Stimulated activated CD4-positive, alpha-beta T cell treated with anti-CD3 and anti-CD28 coated beads, Interleukin-12 subunit alpha, Interleukin-12 subunit beta, amount 100 ng/mL, for 24 hours (primary cell): Measurements from ENCODE around the gene NFAM1.

Experiments
- DNase-seq, 2 experiments: peaks; one replicate each; pipeline ENCODE4 v3.0.0-alpha.2; 2020; ENCODE audit warnings: low read depth in 2 of 2

Gene NFAM1

GRCh38 chr22:42439821-42440674 lies 7.8 kb upstream of the NFAM1 start:
- no peak for DNase-seq

- DNase-seq: no peak
Observed at GRCh38 chr22:42439021-42439567, 6.9 kb upstream of the NFAM1 start.

DNA sequence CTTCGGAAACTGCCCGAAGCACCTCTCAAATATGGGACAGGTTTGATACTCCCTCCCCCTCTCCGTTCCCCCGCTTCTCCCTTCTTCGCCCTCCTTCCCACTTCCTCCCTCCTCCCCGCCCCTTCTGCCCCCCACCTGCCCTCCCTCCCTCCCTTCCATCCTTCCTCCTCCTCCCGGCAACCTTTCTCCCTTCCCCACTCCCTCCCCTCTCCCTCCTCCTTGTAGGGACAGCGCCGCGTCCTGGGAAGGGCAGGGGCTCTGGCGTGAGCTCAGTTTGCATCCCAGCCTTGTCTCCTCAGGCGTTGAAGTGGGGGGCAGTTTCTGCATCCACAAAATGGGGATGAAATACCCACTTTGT lies 6.1 kb upstream of the NFAM1 start:
- no peak for DNase-seq

DNA sequence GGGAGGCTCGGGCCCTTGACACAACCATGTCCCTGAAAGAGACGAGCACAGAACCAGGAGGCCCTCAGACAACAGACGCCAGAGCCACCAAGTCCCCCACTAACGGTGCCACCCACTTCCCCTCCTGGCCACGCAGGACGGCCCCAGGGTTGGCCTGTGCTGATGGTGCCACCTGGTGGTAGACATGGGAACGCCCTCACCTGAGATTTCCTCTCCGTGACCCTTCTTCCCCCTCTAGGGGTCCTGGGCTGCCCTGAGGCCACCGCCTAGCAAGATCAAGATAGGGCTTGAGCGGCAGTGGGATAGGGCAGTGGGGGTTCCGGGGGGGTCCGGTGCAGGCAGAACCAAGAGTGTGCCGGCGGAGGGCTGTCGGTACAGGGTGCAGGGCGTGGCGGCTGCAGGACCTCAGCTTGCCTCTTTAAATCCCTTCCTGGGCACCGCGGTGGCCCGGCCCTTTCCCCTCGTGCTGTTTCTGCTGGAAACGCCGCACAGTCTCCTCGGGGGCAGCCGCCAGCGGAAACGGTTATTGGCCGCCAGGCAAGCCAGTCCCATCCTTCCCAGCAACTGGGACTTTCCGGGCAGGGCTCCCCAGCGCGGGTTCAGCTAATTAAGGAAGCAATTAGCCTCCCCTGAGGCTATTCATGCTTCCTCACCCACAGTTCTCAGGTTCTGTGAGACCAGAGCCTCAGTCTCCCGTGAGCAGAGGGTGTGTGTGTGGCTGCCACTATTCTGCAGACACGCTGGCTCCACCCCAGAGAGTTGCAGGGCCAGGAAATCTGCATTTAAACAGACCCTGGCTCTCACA lies 5.5 kb upstream of the NFAM1 start:
- DNase-seq: peak; percentile 58 to 80

- DNase-seq: no peak
Observed at GRCh38 chr22:42436404-42436803, 4.2 kb upstream of the NFAM1 start.

DNA sequence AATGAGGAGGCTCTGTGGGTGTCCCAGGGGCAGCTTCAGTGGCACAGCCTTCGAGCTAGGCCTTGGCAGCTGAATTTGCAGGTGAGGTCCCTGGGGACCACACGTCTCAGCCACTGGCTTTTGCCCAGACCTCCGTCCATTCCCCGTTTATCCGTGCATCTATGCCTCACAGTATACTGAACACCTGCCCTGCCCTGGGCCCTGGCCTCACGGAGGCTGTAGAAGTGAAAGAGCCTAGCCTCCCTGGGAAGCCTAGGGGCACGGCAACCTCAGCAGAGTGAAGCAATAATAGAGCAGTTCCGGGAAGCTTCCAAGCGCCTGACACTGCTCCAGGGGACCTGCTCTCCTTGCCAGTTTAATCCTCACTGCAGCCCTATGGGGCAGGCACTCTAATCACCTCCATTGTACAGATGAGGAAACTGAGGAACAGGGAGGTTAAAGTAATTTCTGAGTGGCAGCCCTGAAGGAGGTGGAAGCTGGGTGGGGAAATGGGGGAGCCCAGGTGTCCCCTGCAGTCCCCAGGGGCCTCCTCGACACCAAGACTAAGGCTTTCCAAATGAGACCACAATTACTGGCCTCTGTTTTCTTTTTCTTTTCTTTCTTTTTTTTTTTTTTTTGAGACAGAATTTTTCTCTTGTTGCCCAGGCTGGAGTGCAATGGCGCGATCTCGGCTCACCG lies 2.7 kb upstream of the NFAM1 start:
- no peak for DNase-seq

GRCh38 chr22:42433754-42434682 lies 1.8 kb upstream of the NFAM1 start:
- DNase-seq: no peak

GRCh38 chr22:42432818-42433217 lies 615 bp upstream of the NFAM1 start:
- DNase-seq: no peak

DNA sequence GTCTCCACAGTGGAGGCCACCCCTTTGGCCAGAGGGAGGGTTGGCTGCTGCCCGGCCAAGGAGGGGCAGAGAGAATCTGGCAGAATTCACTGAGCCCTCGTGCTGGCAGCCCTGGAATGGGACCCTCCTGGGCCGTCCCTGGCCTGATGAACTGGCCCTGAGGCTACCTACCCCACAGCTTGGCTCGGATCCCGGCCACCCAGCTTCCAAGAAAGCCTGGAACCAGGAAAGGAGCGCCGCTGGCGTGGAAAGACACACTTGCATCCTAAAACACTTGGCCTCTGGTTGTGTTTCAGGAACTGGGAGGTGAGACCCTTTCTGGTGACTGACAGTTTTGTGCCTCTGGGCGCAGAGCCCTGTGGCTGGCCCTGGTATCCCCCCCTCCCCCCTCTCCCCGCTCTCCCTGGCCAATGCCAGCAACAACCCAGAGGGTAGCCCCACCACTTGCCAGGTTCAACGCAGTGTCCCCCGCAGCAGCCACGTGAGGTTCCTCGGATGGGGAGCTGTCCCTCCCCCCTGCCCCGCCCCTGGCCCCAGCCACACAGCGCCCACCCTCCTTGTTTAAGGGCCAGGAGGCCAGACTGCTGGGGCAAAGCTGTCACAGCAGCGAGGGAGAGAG lies 693 bp downstream of the NFAM1 start:
- DNase-seq: no peak

GRCh38 chr22:42430528-42431125 lies 1.6 kb downstream of the NFAM1 start:
- DNase-seq: no peak

GRCh38 chr22:42428760-42429159 lies 3.4 kb downstream of the NFAM1 start:
- DNase-seq: no peak

- no peak for DNase-seq
Observed at GRCh38 chr22:42428025-42428424, 4.2 kb downstream of the NFAM1 start.

GRCh38 chr22:42427167-42427566 lies 5.0 kb downstream of the NFAM1 start:
- DNase-seq: no peak

GRCh38 chr22:42425989-42426355 lies 6.2 kb downstream of the NFAM1 start:
- DNase-seq: no peak

- no peak for DNase-seq
Observed at GRCh38 chr22:42425337-42425988, 6.7 kb downstream of the NFAM1 start.

- no peak for DNase-seq
Observed at GRCh38 chr22:42419243-42419881, 12.8 kb downstream of the NFAM1 start.

GRCh38 chr22:42418811-42419242 lies 13.4 kb downstream of the NFAM1 start:
- DNase-seq: no peak

- no peak for DNase-seq
Observed at GRCh38 chr22:42417645-42418305, 14.4 kb downstream of the NFAM1 start.
